HAP-1 (cell line): Measurements from ENCODE around the gene CCL19.

Experiments used
- DNase-seq, 2 experiments: peaks; one replicate each; pipeline ENCODE4 v3.0.0-alpha.2; 2016 to 2020; ENCODE audit warnings: low spot score in 2 of 2
- H3K27me3 ChIP-seq: fragments of 250-450 bp; sonication (Bioruptor Pico); 2 replicates; pipeline ENCODE4 v1.5.1; 2020; ENCODE audit warnings: low read depth, mild to moderate bottlenecking, moderate library complexity
- H3K36me3 ChIP-seq: fragments of 250-450 bp; sonication (Bioruptor Pico); replicated peaks from 2 replicates; pipeline ENCODE4 v1.5.1; 2020; ENCODE audit warnings: mild to moderate bottlenecking
- H3K4me1 ChIP-seq: fragments of 250-450 bp; sonication (Bioruptor Pico); 2 replicates; pipeline ENCODE4 v1.5.1; 2020; ENCODE audit warnings: mild to moderate bottlenecking
- H3K4me3 ChIP-seq: fragments of 250-450 bp; sonication (Bioruptor Pico); 2 replicates; pipeline ENCODE4 v1.5.1; 2020; ENCODE audit warnings: mild to moderate bottlenecking, moderate library complexity
- H3K9me3 ChIP-seq: fragments of 250-450 bp; sonication (Bioruptor Pico); 2 replicates; pipeline ENCODE4 v1.5.1; 2020; ENCODE audit warnings: mild to moderate bottlenecking, moderate library complexity
- in situ Hi-C: fragments of 300-500 bp; cut with MboI; formaldehyde crosslinking; loops from 3 replicates; pipeline ENCODE4 v1.14.3; 2020; ENCODE audit warnings: low sequenced_read_pairs, inconsistent platforms, mixed read lengths

The CCL19 gene

GRCh38 chr9:34687276-34688030 is 3.6 kb downstream of the CCL19 start:
- Histone ChIP-seq H3K36me3 (no peaks in the 10 kb centered on the region), H3K4me1 (no peaks in the 10 kb centered on the region), H3K4me3 (no peak overlapping the region), H3K9me3 (no peaks in the 10 kb centered on the region), H3K27me3 (no peaks in the 10 kb centered on the region; the same call in 1 of the 2 replicates)
- no peak for DNase-seq
- in situ Hi-C loops, result no loop called here

DNA sequence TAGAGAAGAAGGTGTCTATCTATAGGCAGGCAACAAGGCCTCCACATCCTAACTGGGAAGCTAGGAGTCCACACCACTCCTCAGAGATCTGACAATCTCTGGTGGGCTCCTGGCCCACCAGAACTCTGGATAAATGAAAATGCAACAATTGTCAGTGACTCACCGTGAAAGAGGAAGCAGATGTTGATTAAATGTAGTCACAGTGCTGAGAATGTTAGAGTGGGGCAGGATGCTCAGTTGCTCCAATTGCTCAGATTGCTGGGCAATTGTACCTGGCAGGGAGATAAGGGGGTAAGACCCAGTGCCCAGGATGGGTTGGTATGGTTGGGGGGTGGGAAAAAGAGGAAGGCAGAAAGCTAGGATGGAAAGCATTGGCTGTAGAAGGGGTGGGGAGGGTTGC is 4.3 kb downstream of the CCL19 start:
- Histone ChIP-seq H3K27me3 (no peaks in the 10 kb centered on the region; the same call in 1 of the 2 replicates), H3K4me1 (no peaks in the 10 kb centered on the region), H3K36me3 (no peaks in the 10 kb centered on the region), H3K9me3 (no peaks in the 10 kb centered on the region), H3K4me3 (no peak overlapping the region)
- DNase-seq, result no peak
- in situ Hi-C loops, result no loop called here

DNA sequence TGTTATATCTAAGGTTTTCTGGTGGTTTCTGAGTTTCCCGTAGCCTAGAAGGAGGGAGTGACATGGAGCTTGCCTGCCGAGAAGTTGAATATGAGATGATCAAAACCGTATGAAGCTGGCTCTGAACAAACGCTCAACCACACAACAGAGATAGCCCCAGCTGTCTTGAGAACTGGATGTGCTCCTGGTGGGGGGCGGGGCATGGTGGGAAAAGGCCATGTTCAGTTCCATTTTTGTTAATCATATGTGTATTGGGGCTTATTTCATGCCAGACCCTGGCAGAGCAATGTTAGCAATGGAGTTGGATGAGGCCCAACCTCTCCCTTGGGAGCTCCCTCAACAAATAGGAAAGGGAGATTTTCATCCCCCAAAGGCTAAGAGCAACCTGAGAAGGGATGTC is 4.8 kb downstream of the CCL19 start:
- Histone ChIP-seq H3K9me3 (no peaks in the 10 kb centered on the region), H3K27me3 (no peaks in the 10 kb centered on the region; the same call in 1 of the 2 replicates), H3K4me1 (no peaks in the 10 kb centered on the region), H3K36me3 (no peaks in the 10 kb centered on the region), H3K4me3 (no peak overlapping the region)
- DNase-seq, result no peak
- in situ Hi-C loops, result no loop called here

- H3K4me1 ChIP-seq, result no peaks in the 10 kb centered on the region
- in situ Hi-C loops, result no loop called here
- H3K36me3 ChIP-seq, result peaks cover 4% of the 10 kb centered on the region; the same call in 1 of the 2 replicates
- H3K4me3 ChIP-seq, result no peak overlapping the region
- no peaks in the 10 kb centered on the region for H3K9me3 ChIP-seq
- no peaks in the 10 kb centered on the region; the same call in 1 of the 2 replicates for H3K27me3 ChIP-seq
- no peak for DNase-seq
These were observed 5.5 kb downstream of the CCL19 start for GRCh38 chr9:34685591-34685990.

DNA sequence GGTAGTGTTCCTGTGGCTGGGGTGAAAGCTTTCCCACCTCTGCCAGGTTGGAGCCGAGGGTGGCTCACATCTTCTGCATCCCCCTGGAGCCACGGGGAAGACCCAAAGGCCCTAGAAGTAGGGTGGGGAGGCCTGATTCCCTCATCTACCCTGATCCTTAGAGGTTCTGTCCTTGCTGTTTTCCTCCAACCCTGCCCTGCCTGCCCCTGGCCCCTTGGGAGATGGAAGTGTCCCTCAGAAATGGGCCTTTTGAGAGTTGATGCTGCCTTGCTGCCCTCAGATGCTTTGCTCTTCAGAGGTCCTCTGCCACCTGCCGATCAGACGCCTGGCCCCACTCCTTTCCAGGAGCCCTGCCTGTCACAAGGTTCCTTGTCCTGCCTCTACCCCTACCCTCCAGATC is 6.3 kb downstream of the CCL19 start:
- H3K9me3 ChIP-seq, result no peaks in the 10 kb centered on the region
- H3K4me3 ChIP-seq, result no peak overlapping the region
- H3K4me1 ChIP-seq, result no peaks in the 10 kb centered on the region
- H3K36me3 ChIP-seq, result peaks cover 4% of the 10 kb centered on the region; the same call in 1 of the 2 replicates
- no peak for DNase-seq
- in situ Hi-C loops, result no loop called here
- no peaks in the 10 kb centered on the region; the same call in 1 of the 2 replicates for H3K27me3 ChIP-seq

DNA sequence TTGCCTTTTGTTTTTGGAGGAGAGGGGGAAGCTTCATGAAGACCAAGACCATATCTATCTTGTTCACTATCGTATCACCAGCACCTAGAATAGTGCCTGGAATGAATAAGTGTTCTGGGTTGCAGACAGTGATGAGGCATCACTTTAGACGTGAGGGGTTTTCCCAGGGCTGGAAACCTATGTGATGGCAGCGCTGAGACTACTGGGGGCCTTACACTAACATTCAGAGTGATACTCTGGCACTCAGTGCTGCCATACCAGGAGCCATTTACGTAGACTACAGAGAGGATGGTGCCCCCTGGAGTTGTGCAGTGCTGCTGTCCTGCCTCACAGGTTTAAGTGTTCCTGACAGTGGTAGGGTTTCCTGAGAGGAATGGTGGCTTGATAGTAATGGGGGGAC is 6.9 kb downstream of the CCL19 start:
- DNase-seq, result no peak
- in situ Hi-C loops, result no loop called here
- no peaks in the 10 kb centered on the region for H3K4me1 ChIP-seq
- H3K9me3 ChIP-seq, result no peaks in the 10 kb centered on the region
- H3K36me3 ChIP-seq, result peaks cover 4% of the 10 kb centered on the region; the same call in 1 of the 2 replicates
- no peaks in the 10 kb centered on the region; the same call in 1 of the 2 replicates for H3K27me3 ChIP-seq
- H3K4me3 ChIP-seq, result no peak overlapping the region

GRCh38 chr9:34675869-34676268 is 15.2 kb downstream of the CCL19 start:
- Histone ChIP-seq H3K4me1 (no peaks in the 10 kb centered on the region), H3K9me3 (no peaks in the 10 kb centered on the region), H3K4me3 (no peak overlapping the region), H3K36me3 (peaks cover under 1% of the 10 kb centered on the region; the same call in 1 of the 2 replicates), H3K27me3 (no peaks in the 10 kb centered on the region)
- in situ Hi-C loops, result no loop called here
- no peak for DNase-seq

- Histone ChIP-seq H3K4me3 (no peak overlapping the region), H3K36me3 (no peaks in the 10 kb centered on the region; the same call in 1 of the 2 replicates), H3K27me3 (no peaks in the 10 kb centered on the region), H3K4me1 (no peaks in the 10 kb centered on the region), H3K9me3 (no peaks in the 10 kb centered on the region)
- peak; percentile 78 to 90 for DNase-seq
- in situ Hi-C loops, result no loop called here
These were observed 15.9 kb downstream of the CCL19 start for GRCh38 chr9:34675048-34675714.

DNA sequence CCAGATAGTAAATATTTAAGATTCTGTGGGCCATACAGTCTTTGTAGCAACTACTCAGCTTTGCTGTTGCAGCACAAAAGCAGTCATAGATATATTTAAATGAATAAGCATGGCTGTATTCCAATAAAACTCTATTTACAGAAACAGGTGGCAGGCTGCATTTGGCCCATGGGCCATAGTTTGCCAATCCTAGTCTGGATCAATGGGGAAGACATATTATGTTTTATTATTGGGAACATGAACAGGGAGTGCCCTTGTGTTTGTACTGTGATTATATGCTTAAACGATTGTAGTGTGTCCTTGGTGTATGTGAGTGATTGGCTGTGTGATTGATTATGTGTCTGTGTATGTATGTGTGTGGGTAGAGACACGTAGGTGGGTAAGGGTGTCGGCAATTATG is 16.6 kb downstream of the CCL19 start:
- in situ Hi-C loops, result no loop called here
- no peak for DNase-seq

GRCh38 chr9:34671307-34671706 is 19.8 kb downstream of the CCL19 start:
- H3K9me3 ChIP-seq, result no peaks in the 10 kb centered on the region
- in situ Hi-C loops, result no loop called here
- no peaks in the 10 kb centered on the region; the same call in 1 of the 2 replicates for H3K36me3 ChIP-seq
- H3K4me3 ChIP-seq, result no peak overlapping the region
- DNase-seq, result no peak
- H3K27me3 ChIP-seq, result no peaks in the 10 kb centered on the region
- no peaks in the 10 kb centered on the region for H3K4me1 ChIP-seq

More for the DNA sequence above, 16.6 kb downstream of the CCL19 start:
- no peaks in the 10 kb centered on the region for H3K27me3 ChIP-seq
- H3K9me3 ChIP-seq, result no peaks in the 10 kb centered on the region
- H3K4me1 ChIP-seq, result no peaks in the 10 kb centered on the region
- no peaks in the 10 kb centered on the region; the same call in 1 of the 2 replicates for H3K36me3 ChIP-seq
- H3K4me3 ChIP-seq, result no peak overlapping the region

DNA sequence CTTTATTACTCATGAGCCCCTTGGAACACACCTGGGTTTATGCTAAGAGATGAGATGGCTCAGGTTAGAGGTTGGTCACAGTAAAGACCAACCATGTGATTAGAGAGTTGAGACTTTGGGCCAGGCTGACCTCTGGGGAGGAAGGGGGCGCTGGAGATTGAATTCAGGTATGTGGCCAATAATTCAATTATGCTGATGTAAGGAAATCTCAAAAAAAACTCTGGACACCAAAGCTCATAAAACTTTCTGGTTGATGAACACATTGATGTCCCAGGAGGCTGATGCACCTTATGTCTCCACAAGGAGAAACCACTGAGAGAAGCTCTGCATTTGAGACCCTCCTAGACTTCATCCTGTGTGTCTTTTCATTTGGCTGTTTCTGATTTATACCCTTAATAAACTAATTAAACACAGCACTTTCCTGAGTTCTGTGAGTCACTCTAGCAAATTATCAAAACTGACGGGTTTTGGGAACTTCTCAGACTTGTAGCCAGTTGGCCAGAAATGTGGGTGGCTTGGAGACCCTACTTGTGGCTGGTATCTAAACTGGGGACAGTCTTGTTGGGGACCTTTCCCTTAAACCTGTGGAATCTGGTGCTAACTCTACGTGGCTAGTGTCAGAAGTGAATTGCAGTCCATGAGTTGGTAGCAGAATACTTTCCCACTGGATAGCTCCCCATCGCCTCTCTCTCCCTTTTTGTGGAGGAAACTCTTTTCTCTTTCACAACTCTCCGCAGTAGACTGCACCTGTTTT is 21.1 kb downstream of the CCL19 start:
- no peak for DNase-seq
- peaks cover under 1% of the 10 kb centered on the region for H3K4me1 ChIP-seq
- in situ Hi-C loops, result no loop called here
- H3K9me3 ChIP-seq, result no peaks in the 10 kb centered on the region
- no peaks in the 10 kb centered on the region for H3K27me3 ChIP-seq
- no peak overlapping the region for H3K4me3 ChIP-seq
- H3K36me3 ChIP-seq, result no peaks in the 10 kb centered on the region; the same call in 1 of the 2 replicates

- in situ Hi-C loops, result no loop called here
- Histone ChIP-seq H3K36me3 (no peaks in the 10 kb centered on the region), H3K4me1 (peaks cover 7% of the 10 kb centered on the region), H3K4me3 (peak overlapping the region; percentile 81), H3K27me3 (no peaks in the 10 kb centered on the region), H3K9me3 (no peaks in the 10 kb centered on the region)
- DNase-seq, result peak; percentile 92 to 97
These were observed 25.5 kb downstream of the CCL19 start for GRCh38 chr9:34665381-34666250.

DNA sequence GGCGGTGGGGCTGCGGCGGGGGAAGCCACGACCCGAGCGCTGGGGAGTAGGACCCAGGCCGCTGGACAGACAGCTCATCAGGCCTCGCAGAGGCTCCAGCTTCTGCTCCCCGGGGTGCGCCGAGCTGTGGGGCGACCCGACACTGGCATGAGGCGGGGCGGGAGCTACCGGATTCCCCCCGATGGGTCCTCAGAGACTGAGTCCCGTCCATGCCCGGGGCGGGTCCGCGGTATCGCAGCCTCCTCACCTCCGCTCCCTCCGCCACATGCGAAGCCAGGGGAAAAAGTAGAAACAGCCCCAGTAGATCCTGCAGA is 26.1 kb downstream of the CCL19 start:
- H3K9me3 ChIP-seq, result no peaks in the 10 kb centered on the region
- H3K36me3 ChIP-seq, result no peaks in the 10 kb centered on the region
- peak overlapping the region; percentile 31 for H3K4me3 ChIP-seq
- no peak for DNase-seq
- H3K27me3 ChIP-seq, result no peaks in the 10 kb centered on the region
- peaks cover 7% of the 10 kb centered on the region for H3K4me1 ChIP-seq
- in situ Hi-C loops, result no loop called here
